Astrocyte of the spinal cord (primary cell): ENCODE data around the gene SH3BP2.

Experiments
- DNase-seq: peaks from one replicate; pipeline ENCODE4 v3.0.0; 2011; ENCODE audit warnings: low read depth, low spot score
- H3K4me3 ChIP-seq: 2 replicates; pipeline ENCODE4 v1.5.1; 2011; ENCODE audit warnings: low read depth, mild to moderate bottlenecking, low read length, moderate library complexity
- CTCF ChIP-seq: IDR thresholded peaks from 2 replicates; pipeline ENCODE4 v1.5.1; 2012; ENCODE audit warnings: low read depth, mild to moderate bottlenecking, low read length, inconsistent platforms
- in situ Hi-C: cut with HindIII; loops from 2 replicates; pipeline ENCODE4 v1.10.0; 2017; ENCODE audit warnings: low sequenced_read_pairs

The SH3BP2 gene

DNA sequence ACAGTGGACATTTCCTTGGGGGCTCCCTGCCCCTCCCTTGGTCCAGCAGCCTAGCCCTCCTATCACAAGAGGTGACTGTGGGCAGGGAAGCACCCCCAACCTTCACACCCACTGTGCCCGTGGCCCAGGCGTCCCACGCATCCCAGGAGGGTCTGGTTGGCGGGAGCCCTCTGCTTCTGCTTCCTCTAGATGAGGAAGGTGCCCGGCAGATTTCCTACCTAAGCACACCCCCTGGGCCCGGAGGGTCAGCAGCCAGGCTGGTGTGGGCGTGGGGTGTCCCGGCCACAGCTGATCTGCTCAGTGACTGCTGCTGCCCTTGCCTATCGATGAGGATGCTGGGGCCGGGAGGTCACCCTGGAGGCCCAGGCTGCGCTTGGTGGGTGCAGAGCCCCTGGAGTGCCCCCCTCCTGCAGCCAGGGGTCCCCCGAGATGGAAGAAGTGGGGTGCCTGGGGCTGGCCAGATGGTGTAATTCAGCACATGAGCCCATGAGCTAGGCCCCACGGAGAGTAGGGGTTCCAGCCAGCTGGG, 12.2 kb downstream of the SH3BP2 start:
- no peak overlapping the region for H3K4me3 ChIP-seq
- DNase-seq: no peak
- in situ Hi-C loops: no loop called here
- no peak for TF ChIP-seq CTCF

DNA sequence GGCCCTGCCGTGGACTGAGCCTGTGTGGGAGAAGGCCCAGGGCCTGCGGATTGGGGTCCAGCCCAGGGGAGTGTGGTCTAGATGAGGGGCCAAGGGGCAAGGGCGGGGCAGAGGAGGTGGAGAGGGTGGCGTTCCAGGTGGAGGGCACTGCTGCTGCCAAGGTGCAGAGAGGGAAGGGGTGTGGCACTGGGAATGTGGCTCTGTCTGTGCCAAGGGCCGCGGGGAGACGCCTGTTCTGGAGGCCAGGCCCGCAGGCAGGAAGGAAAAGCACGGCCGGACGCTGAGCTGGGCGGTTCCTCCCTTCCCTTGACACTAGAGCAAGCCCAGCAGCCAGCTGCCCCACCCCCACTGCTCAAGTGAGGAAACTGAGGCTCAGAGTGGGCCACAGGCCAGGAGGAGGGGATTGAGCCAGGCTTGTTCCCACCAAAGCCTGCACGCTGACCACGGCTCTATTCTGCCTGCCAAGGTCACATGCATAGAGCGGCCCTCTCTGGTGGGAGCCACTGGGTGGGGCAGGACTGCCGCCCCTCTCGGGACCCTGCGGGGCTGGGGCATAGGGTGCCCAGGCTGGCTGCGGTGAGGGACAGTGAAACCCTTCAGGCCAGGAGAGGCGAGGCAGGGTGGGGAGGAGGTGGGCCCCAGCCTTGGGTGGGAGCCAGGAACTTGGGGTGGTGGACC, 13.0 kb downstream of the SH3BP2 start:
- TF ChIP-seq CTCF: no peak
- in situ Hi-C loops: no loop called here
- no peak for DNase-seq
- no peak overlapping the region for H3K4me3 ChIP-seq

DNA sequence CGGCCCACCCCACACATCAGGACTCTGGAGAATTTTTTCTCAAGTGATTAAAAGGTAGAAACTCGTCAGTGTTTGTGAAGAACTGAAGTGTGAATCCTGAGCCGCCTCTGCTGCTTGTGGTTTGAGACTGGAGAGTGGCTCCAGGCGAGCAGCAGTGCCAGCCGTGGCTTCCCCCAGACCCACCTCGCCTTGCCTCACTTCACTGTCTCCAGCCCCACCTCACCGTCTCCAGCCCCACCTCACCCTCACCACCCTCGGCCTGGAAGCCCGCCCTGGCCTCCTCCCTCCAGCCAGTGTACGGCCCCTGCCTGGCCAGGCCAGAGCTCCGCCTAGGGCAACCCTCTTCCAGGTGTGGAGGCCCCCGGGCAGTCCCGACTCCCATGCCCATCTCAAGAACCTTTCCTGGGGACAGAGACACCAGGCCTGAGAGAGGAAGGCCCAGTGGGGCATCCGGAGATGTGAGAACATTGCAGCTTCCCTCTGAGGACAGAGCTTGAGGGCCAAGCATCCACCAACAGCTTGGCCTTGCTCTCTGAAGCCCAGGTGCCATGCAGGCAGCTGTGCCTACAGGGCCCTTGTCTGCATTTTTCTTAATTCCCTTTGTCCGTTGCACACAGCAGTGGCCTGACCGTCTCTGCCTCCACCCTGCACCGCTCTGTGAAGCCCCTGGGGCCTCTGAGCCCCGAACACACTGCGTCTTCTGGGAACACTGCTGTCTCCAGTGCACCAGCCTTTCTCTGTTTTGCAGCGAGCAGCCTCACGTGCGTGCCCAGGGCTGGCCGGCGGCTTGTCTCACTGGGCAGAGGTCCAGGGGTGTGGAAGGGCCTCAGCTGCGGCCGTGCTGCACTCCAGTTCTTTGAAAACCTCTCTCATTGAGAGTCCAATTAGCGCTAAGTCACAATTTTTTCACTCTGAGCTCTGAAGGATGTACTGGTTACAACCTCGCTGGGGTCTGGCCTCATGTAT, 13.8 kb downstream of the SH3BP2 start:
- peak; percentile 44 for DNase-seq
- no peak overlapping the region for H3K4me3 ChIP-seq
- no peak for TF ChIP-seq CTCF
- in situ Hi-C loops: no loop called here

DNA sequence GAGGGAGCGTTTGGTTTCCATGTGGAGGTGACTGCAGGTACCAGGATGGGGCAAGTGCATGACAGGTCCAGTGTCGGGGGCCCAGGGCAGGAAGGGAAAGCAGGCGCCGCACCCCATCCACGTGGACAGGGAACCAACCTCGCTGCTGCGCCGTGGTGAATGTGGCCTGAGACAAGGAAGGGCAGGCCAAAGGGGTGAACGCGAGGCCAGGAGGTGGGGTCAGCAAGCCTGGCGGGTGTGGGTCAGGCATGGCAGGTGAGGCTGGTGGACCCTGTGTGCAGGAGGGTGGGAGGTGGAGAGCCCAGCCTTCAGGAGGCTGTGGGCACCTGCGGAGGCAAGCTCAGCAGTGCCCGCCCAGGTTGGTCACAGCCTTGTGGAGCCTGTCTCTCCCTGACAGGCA, 14.7 kb downstream of the SH3BP2 start:
- in situ Hi-C loops: no loop called here
- no peak overlapping the region for H3K4me3 ChIP-seq
- TF ChIP-seq CTCF: no peak
- DNase-seq: no peak

GRCh38 chr4:2808001-2808400, 15.1 kb downstream of the SH3BP2 start:
- TF ChIP-seq CTCF: no peak
- in situ Hi-C loops: no loop called here
- no peak for DNase-seq
- H3K4me3 ChIP-seq: no peak overlapping the region

GRCh38 chr4:2809610-2810180, 16.8 kb downstream of the SH3BP2 start:
- H3K4me3 ChIP-seq: no peak overlapping the region
- no peak for TF ChIP-seq CTCF
- in situ Hi-C loops: no loop called here
- no peak for DNase-seq
